OCI-LY1 (cell line): ENCODE data around the gene FBN1.

Experiments
- EZH2 ChIP-seq: fragments of 200-600 bp; sonication (generic), shearing (Covaris generic); IDR thresholded peaks from 2 replicates; pipeline ENCODE4 v1.8.0; 2017; ENCODE audit warnings: borderline replicate concordance, mixed run types, mild to moderate bottlenecking, antibody characterized with exemption, low read length, moderate library complexity, mixed read lengths
- TF ChIP-seq, protein P1 (sequence below): fragments of 200-600 bp; sonication (generic), shearing (Covaris generic); IDR thresholded peaks from 2 replicates; pipeline ENCODE4 v1.5.1; 2017; ENCODE audit warnings: mild to moderate bottlenecking, antibody characterized with exemption, low read length, moderate library complexity, mixed read lengths

DNA sequence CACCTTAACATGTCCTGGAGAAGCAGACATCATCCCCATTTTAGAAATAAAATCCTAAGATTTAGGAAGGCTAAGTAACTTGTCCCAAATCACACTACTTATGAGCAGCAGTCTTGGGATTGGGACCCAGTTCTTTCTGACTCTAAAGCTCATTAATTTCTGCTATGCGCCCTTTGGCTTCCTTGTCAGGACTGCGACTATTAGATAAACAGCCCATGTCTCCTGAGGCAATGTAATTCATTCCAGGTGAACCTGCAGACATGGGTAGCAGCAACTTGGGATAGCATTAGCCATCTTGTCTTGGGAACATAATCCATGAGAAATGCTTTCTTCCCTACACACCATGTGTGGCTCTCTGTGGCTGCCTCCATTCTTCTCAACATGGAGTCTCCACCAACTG lies 32.3 kb upstream of the FBN1 start:
- TF ChIP-seq, protein P1, sequence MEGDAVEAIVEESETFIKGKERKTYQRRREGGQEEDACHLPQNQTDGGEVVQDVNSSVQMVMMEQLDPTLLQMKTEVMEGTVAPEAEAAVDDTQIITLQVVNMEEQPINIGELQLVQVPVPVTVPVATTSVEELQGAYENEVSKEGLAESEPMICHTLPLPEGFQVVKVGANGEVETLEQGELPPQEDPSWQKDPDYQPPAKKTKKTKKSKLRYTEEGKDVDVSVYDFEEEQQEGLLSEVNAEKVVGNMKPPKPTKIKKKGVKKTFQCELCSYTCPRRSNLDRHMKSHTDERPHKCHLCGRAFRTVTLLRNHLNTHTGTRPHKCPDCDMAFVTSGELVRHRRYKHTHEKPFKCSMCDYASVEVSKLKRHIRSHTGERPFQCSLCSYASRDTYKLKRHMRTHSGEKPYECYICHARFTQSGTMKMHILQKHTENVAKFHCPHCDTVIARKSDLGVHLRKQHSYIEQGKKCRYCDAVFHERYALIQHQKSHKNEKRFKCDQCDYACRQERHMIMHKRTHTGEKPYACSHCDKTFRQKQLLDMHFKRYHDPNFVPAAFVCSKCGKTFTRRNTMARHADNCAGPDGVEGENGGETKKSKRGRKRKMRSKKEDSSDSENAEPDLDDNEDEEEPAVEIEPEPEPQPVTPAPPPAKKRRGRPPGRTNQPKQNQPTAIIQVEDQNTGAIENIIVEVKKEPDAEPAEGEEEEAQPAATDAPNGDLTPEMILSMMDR = no peak
- no peak for TF ChIP-seq EZH2
